ENCODE measurements around the gene FRAS1.

Gene FRAS1

GRCh38 chr4:78556665-78557064 is 499.5 kb downstream of the FRAS1 start:
- DNase-seq, result no peak

- DNase-seq, result no peak
Measured at GRCh38 chr4:78557841-78558240, 500.7 kb downstream of the FRAS1 start.

GRCh38 chr4:78558410-78558809 is 501.3 kb downstream of the FRAS1 start:
- DNase-seq, result no peak

GRCh38 chr4:78560296-78560963 is 503.3 kb downstream of the FRAS1 start:
- DNase-seq, result no peak

GRCh38 chr4:78561677-78562076 is 504.6 kb downstream of the FRAS1 start:
- no peak for DNase-seq

GRCh38 chr4:78562687-78563086 is 505.6 kb downstream of the FRAS1 start:
- no peak for DNase-seq

- DNase-seq, result no peak
Measured at GRCh38 chr4:78565971-78566372, 508.8 kb downstream of the FRAS1 start.

- no peak for DNase-seq
Measured at GRCh38 chr4:78566834-78567499, 509.8 kb downstream of the FRAS1 start.

GRCh38 chr4:78567500-78568060 is 510.5 kb downstream of the FRAS1 start:
- no peak for DNase-seq

- DNase-seq, result no peak
Measured at GRCh38 chr4:78568640-78569305, 511.6 kb downstream of the FRAS1 start.

GRCh38 chr4:78569306-78569821 is 512.2 kb downstream of the FRAS1 start:
- no peak for DNase-seq

- no peak for DNase-seq
Measured at GRCh38 chr4:78570117-78570516, 513.0 kb downstream of the FRAS1 start.

- no peak for DNase-seq
Measured at GRCh38 chr4:78571804-78572203, 514.7 kb downstream of the FRAS1 start.

GRCh38 chr4:78578674-78579425 is 521.7 kb downstream of the FRAS1 start:
- DNase-seq, result no peak

- no peak for DNase-seq
Measured at GRCh38 chr4:78581618-78582017, 524.5 kb downstream of the FRAS1 start.

- DNase-seq, result no peak
Measured at GRCh38 chr4:78584863-78585547, 527.9 kb downstream of the FRAS1 start.

GRCh38 chr4:78585633-78586032 is 528.5 kb downstream of the FRAS1 start:
- DNase-seq, result no peak

GRCh38 chr4:78588894-78589545 is 531.9 kb downstream of the FRAS1 start:
- no peak for DNase-seq

- DNase-seq, result no peak
Measured at GRCh38 chr4:78591404-78591803, 534.3 kb downstream of the FRAS1 start.

GRCh38 chr4:78592088-78592783 is 535.1 kb downstream of the FRAS1 start:
- no peak for DNase-seq
